Right kidney (tissue), 1 donor: Measurements from ENCODE around the gene XPNPEP1.

Experiments
- DNase-seq: peaks from one replicate; pipeline ENCODE4 v3.0.0-alpha.2; 2016

The XPNPEP1 gene

GRCh38 chr10:109866168-109866994 is 56.9 kb downstream of the XPNPEP1 start:
- DNase-seq, result no peak

GRCh38 chr10:109863775-109864174 is 59.5 kb downstream of the XPNPEP1 start:
- no peak for DNase-seq

- no peak for DNase-seq
These were observed 60.6 kb downstream of the XPNPEP1 start for GRCh38 chr10:109862738-109863137.

GRCh38 chr10:109862041-109862440 is 61.3 kb downstream of the XPNPEP1 start:
- DNase-seq, result no peak

GRCh38 chr10:109861081-109861480 is 62.2 kb downstream of the XPNPEP1 start:
- peak; percentile 15 for DNase-seq

GRCh38 chr10:109859221-109859620 is 64.1 kb downstream of the XPNPEP1 start:
- DNase-seq, result no peak

- DNase-seq, result no peak
These were observed 67.6 kb downstream of the XPNPEP1 start for GRCh38 chr10:109855746-109856145.

GRCh38 chr10:109853921-109854320 is 69.4 kb downstream of the XPNPEP1 start:
- no peak for DNase-seq

GRCh38 chr10:109852475-109853037 is 70.8 kb downstream of the XPNPEP1 start:
- DNase-seq, result peak; percentile 65

GRCh38 chr10:109851616-109852474 is 71.5 kb downstream of the XPNPEP1 start:
- no peak for DNase-seq

- no peak for DNase-seq
These were observed 76.5 kb downstream of the XPNPEP1 start for GRCh38 chr10:109846832-109847231.

GRCh38 chr10:109845308-109845707 is 78.0 kb downstream of the XPNPEP1 start:
- DNase-seq, result no peak

- no peak for DNase-seq
These were observed 84.6 kb downstream of the XPNPEP1 start for GRCh38 chr10:109838592-109839244.

GRCh38 chr10:109837384-109837783 is 85.9 kb downstream of the XPNPEP1 start:
- DNase-seq, result no peak

- no peak for DNase-seq
These were observed 88.1 kb downstream of the XPNPEP1 start for GRCh38 chr10:109835257-109835656.

GRCh38 chr10:109831846-109832245 is 91.5 kb downstream of the XPNPEP1 start:
- no peak for DNase-seq

GRCh38 chr10:109824206-109824605 is 99.1 kb downstream of the XPNPEP1 start:
- no peak for DNase-seq

GRCh38 chr10:109823196-109823595 is 100.1 kb downstream of the XPNPEP1 start:
- DNase-seq, result no peak

GRCh38 chr10:109821672-109822071 is 101.6 kb downstream of the XPNPEP1 start:
- no peak for DNase-seq

GRCh38 chr10:109820620-109821405 is 102.5 kb downstream of the XPNPEP1 start:
- no peak for DNase-seq

- DNase-seq, result no peak
These were observed 103.5 kb downstream of the XPNPEP1 start for GRCh38 chr10:109819807-109820206.
